Measurements from ENCODE around the gene SRSF8. TPM values are rescaled to one million over a fixed set of nuclear protein-coding genes. Genes with fewer than 3 reads are reported as not detected.

SRSF8 gene
- total and polyA plus RNA-seq, 9 of the 15 experiments (the other 6 are each of a cell fraction or from before 2014, with no cell fraction given), result 18.0 to 53.4 (median 27.9) TPM

DNA sequence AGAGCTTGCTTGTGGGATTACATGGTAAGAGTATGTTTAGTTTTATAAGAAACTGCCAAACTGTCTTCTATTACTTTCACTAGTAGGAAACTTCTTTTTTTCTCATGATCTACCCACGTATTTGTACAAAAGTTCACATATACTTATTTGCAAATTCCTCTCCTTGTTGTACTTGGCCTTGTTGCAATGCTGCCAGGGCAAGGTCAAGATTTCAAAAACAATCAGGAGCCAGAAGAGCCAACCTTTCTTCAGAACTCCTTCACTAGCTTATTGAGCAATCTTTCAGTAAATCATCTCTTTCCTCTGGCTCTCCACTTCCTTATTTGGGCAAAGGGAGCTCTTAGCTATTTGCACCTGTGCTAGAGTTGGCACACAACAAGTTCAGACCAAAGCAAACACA lies 9.7 kb downstream of the SRSF8 start (continued):
- TF ChIP-seq, protein P1, sequence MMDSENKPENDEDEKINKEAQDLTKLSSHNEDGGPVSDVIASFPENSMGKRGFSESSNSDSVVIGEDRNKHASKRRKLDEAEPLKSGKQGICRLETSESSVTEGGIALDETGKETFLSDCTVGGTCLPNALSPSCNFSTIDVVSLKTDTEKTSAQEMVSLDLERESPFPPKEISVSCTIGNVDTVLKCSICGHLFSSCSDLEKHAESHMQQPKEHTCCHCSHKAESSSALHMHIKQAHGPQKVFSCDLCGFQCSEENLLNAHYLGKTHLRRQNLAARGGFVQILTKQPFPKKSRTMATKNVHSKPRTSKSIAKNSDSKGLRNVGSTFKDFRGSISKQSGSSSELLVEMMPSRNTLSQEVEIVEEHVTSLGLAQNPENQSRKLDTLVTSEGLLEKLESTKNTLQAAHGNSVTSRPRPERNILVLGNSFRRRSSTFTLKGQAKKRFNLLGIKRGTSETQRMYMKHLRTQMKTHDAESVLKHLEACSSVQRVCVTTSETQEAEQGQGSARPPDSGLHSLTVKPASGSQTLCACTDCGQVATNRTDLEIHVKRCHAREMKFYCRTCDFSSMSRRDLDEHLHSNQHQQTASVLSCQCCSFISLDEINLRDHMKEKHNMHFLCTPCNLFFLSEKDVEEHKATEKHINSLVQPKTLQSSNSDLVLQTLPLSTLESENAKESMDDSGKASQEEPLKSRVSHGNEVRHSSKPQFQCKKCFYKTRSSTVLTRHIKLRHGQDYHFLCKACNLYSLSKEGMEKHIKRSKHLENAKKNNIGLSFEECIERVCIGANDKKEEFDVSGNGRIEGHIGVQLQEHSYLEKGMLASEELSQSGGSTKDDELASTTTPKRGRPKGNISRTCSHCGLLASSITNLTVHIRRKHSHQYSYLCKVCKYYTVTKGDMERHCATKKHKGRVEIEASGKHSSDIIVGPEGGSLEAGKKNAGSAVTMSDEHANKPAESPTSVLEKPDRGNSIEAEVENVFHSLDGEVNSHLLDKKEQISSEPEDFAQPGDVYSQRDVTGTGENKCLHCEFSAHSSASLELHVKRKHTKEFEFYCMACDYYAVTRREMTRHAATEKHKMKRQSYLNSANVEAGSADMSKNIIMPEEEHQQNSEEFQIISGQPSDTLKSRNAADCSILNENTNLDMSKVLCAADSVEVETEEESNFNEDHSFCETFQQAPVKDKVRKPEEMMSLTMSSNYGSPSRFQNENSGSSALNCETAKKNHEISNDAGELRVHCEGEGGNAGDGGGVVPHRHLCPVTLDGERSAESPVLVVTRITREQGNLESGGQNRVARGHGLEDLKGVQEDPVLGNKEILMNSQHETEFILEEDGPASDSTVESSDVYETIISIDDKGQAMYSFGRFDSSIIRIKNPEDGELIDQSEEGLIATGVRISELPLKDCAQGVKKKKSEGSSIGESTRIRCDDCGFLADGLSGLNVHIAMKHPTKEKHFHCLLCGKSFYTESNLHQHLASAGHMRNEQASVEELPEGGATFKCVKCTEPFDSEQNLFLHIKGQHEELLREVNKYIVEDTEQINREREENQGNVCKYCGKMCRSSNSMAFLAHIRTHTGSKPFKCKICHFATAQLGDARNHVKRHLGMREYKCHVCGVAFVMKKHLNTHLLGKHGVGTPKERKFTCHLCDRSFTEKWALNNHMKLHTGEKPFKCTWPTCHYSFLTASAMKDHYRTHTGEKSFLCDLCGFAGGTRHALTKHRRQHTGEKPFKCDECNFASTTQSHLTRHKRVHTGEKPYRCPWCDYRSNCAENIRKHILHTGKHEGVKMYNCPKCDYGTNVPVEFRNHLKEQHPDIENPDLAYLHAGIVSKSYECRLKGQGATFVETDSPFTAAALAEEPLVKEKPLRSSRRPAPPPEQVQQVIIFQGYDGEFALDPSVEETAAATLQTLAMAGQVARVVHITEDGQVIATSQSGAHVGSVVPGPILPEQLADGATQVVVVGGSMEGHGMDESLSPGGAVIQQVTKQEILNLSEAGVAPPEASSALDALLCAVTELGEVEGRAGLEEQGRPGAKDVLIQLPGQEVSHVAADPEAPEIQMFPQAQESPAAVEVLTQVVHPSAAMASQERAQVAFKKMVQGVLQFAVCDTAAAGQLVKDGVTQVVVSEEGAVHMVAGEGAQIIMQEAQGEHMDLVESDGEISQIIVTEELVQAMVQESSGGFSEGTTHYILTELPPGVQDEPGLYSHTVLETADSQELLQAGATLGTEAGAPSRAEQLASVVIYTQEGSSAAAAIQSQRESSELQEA (IDR thresholded peaks at IDR 0.05; ENCODE audit: low read depth), result no peak
- TF ChIP-seq ZBTB7A (IDR thresholded peaks at IDR 0.05; ENCODE audit: borderline replicate concordance, control insufficient read depth, low read depth, low read length) (no peak), SPI1 (IDR thresholded peaks at IDR 0.05; ENCODE audit: borderline replicate concordance, low read depth, low read length) (peak; percentile 90), ZSCAN29 (IDR thresholded peaks at IDR 0.05) (no peak), SRF (CRISPR knock-in tag; IDR thresholded peaks at IDR 0.05) (peak; percentile 92 to 99), CEBPB (tag; IDR thresholded peaks at IDR 0.05) (peak; percentile 97), ZNF766 (CRISPR knock-in tag; conservative IDR thresholded peaks at IDR 0.05) (no peak)
- TF ChIP-seq, protein P2, sequence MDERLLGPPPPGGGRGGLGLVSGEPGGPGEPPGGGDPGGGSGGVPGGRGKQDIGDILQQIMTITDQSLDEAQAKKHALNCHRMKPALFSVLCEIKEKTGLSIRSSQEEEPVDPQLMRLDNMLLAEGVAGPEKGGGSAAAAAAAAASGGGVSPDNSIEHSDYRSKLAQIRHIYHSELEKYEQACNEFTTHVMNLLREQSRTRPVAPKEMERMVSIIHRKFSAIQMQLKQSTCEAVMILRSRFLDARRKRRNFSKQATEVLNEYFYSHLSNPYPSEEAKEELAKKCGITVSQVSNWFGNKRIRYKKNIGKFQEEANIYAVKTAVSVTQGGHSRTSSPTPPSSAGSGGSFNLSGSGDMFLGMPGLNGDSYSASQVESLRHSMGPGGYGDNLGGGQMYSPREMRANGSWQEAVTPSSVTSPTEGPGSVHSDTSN (CRISPR knock-in tag; IDR thresholded peaks at IDR 0.05; ENCODE audit: low read depth), result no peak
- TF ChIP-seq, protein P2 (tag; conservative IDR thresholded peaks at IDR 0.05; ENCODE audit: low read depth), result peak; percentile 86
- TF ChIP-seq, protein P3, sequence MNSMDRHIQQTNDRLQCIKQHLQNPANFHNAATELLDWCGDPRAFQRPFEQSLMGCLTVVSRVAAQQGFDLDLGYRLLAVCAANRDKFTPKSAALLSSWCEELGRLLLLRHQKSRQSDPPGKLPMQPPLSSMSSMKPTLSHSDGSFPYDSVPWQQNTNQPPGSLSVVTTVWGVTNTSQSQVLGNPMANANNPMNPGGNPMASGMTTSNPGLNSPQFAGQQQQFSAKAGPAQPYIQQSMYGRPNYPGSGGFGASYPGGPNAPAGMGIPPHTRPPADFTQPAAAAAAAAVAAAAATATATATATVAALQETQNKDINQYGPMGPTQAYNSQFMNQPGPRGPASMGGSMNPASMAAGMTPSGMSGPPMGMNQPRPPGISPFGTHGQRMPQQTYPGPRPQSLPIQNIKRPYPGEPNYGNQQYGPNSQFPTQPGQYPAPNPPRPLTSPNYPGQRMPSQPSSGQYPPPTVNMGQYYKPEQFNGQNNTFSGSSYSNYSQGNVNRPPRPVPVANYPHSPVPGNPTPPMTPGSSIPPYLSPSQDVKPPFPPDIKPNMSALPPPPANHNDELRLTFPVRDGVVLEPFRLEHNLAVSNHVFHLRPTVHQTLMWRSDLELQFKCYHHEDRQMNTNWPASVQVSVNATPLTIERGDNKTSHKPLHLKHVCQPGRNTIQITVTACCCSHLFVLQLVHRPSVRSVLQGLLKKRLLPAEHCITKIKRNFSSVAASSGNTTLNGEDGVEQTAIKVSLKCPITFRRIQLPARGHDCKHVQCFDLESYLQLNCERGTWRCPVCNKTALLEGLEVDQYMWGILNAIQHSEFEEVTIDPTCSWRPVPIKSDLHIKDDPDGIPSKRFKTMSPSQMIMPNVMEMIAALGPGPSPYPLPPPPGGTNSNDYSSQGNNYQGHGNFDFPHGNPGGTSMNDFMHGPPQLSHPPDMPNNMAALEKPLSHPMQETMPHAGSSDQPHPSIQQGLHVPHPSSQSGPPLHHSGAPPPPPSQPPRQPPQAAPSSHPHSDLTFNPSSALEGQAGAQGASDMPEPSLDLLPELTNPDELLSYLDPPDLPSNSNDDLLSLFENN (IDR thresholded peaks at IDR 0.05; ENCODE audit: low read depth in 2 of 2, low read length in 2 of 2), result no peak
- TF ChIP-seq, protein P4, sequence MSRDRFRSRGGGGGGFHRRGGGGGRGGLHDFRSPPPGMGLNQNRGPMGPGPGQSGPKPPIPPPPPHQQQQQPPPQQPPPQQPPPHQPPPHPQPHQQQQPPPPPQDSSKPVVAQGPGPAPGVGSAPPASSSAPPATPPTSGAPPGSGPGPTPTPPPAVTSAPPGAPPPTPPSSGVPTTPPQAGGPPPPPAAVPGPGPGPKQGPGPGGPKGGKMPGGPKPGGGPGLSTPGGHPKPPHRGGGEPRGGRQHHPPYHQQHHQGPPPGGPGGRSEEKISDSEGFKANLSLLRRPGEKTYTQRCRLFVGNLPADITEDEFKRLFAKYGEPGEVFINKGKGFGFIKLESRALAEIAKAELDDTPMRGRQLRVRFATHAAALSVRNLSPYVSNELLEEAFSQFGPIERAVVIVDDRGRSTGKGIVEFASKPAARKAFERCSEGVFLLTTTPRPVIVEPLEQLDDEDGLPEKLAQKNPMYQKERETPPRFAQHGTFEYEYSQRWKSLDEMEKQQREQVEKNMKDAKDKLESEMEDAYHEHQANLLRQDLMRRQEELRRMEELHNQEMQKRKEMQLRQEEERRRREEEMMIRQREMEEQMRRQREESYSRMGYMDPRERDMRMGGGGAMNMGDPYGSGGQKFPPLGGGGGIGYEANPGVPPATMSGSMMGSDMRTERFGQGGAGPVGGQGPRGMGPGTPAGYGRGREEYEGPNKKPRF (IDR thresholded peaks at IDR 0.05; ENCODE audit: low read depth, low read length), result no peak
